ENCODE measurements around the gene AKAP9.

AKAP9 gene

DNA sequence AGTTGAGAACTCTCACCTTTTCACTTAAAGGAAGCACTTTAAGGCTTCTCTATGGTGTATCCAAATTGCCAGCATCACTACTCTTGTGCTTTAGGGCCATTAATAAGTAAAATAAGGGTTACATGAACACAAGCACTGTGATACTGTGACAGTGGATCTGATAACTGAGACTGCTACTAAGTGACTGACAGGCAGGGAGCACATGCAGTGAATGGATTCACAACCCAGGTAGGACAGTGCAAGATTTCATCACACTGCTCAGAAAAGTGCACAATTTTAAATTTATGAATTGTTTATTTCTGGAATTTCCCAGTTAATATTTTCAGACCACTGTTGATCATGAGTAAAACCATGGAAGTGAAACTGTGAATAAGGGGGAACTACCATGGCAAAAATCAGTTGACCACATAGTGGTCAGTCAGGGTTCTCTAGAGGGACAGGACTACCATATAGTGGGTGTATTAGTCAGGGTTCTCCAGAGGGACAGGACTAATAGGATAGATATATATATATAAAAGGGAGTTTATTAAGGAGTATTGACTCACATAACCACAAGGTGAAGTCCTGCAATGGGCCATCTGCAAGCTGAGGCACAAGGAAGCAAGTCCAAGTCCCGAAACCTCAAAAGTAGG, 214.6 kb downstream of the AKAP9 start:
- Histone ChIP-seq H3K4me3 (no peak overlapping the region), H3K27ac (no peak overlapping the region)

DNA sequence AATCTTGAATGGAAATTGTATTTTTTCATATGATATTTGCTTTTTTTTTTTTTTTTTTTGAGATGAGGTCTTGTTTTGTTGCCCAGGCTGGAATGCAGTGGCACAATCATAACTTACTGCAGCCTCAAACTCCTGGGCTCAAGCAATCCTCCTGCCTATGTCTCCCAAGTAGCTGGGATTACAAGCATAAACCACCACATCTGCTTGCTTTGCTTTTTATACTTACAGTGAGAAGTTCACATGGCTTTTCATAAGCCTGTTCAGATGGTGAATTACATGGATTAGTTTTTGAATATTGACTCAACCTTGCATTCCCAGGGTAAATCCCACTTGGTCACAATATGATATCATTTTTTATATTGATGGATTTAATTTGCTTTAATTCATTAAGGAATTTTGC, 216.3 kb downstream of the AKAP9 start:
- H3K4me3 ChIP-seq, result no peak overlapping the region
- peak overlapping the region in 1 of 21 experiments; percentile 50 for H3K27ac ChIP-seq

- H3K27ac ChIP-seq, result peak overlapping the region in 2 of 21 experiments; percentile 15 to 56
- H3K4me3 ChIP-seq, result no peak overlapping the region
Measured at GRCh38 chr7:92158660-92159575, 218.3 kb downstream of the AKAP9 start.

Data from skin epidermis (tissue), 12 donors.